Body of pancreas (tissue), 4 donors: Measurements from ENCODE around the gene SPR. TPM values are rescaled to one million over a fixed set of nuclear protein-coding genes. Genes with fewer than 3 reads are reported as not detected.

Experiments used
- ATAC-seq: fragments of 150-250 bp; one replicate; pipeline ENCODE4 v1.9.1; 2016
- DNase-seq, 4 donors: peaks; one replicate each; pipeline ENCODE4 v3.0.0-alpha.2; 2019
- H3K27ac ChIP-seq, 4 donors: fragments of 200-600 bp; sonication (generic); 1 replicate in 3 of 4; 2 replicates in 1 of 4; pipeline versions ENCODE4 v1.5.1 to v1.6.1; 2016 to 2019; ENCODE audit warnings: mild to moderate bottlenecking in 1 of 4, mixed read lengths in 1 of 4, moderate library complexity in 1 of 4
- H3K27me3 ChIP-seq, 2 donors: fragments of 200-600 bp; sonication (generic); one replicate each; pipeline ENCODE4 v1.6.0; 2016; ENCODE audit warnings: mild to moderate bottlenecking in 1 of 2
- H3K36me3 ChIP-seq, 2 donors: fragments of 200-600 bp; sonication (generic); replicated peaks in 1 of 2; 2 replicates each; pipeline ENCODE4 v1.5.1; 2016; ENCODE audit warnings: low read depth in 2 of 2; ENCODE audit not compliant: insufficient read depth in 1 of 2
- H3K4me1 ChIP-seq: fragments of 200-600 bp; sonication (generic); one replicate; pipeline ENCODE4 v1.6.0; 2016
- H3K4me3 ChIP-seq, 2 donors: fragments of 200-600 bp; sonication (generic); 1 replicate in 1 of 2; 2 replicates in 1 of 2; pipeline ENCODE4 v1.5.1; 2016 to 2019
- H3K9me3 ChIP-seq, 3 donors: fragments of 200-600 bp; sonication (generic); 1 replicate in 2 of 3; 2 replicates in 1 of 3; pipeline ENCODE4 v1.5.1; 2016
- CTCF ChIP-seq, 7 experiments: fragments of 450-650 bp in 4 of 7; fragments of 200-600 bp in 3 of 7; sonication (generic) in 3 of 7; IDR thresholded peaks; one replicate each; pipeline ENCODE4 v1.5.1; 2016 to 2019; ENCODE audit warnings: antibody characterized with exemption in 7 of 7
- POLR2A ChIP-seq, 3 donors: fragments of 450-650 bp; IDR thresholded peaks; one replicate each; pipeline ENCODE4 v1.6.1; 2016; ENCODE audit warnings: antibody characterized with exemption in 3 of 3, mild to moderate bottlenecking in 2 of 3
- WGBS, 2 donors: methylation state at CpG; one replicate each; pipeline ENCODE4 v1.1.5; 2017; 5-methylcytosine and 5-hydroxymethylcytosine counted together
- intact Hi-C: fragments of 100-400 bp; cut with DNase I; formaldehyde crosslinking; loops from one replicate; pipeline ENCODE4 v1.15.1; 2023
- total RNA-seq, 2 donors: library from RNA; depleted of rRNA; stranded (reverse); fragments of >200 nt; gene quantifications; one replicate each; pipeline ENCODE4 v1.1.0, GENCODE V29; 2016

Gene SPR
- total RNA-seq, 2 donors from 2014 or later, result 62.6 to 84.6 TPM

GRCh38 chr2:72938455-72938854 lies 51.2 kb downstream of the SPR start:
- TF ChIP-seq CTCF (IDR thresholded peaks at IDR 0.05) (no peak), POLR2A (IDR thresholded peaks at IDR 0.05) (no peak)
- Histone ChIP-seq H3K27me3 (no peaks in the 10 kb centered on the region), H3K4me3 (no peak overlapping the region), H3K4me1 (no peaks in the 10 kb centered on the region), H3K9me3 (no peaks in the 10 kb centered on the region), H3K36me3 (no peaks in the 10 kb centered on the region), H3K27ac (no peak overlapping the region)
- intact Hi-C loops, result no loop called here
- WGBS, 2 donors, result 46 to 49% methylated on average over 5 of the region's 5 CpGs
- DNase-seq (no peak), ATAC-seq (no peak)

GRCh38 chr2:72940361-72940760 lies 53.2 kb downstream of the SPR start:
- ATAC-seq (no peak), DNase-seq (no peak)
- H3K4me3 ChIP-seq, result no peak overlapping the region
- H3K27me3 ChIP-seq, result no peaks in the 10 kb centered on the region
- H3K36me3 ChIP-seq, result no peaks in the 10 kb centered on the region
- no peaks in the 10 kb centered on the region for H3K4me1 ChIP-seq
- intact Hi-C loops, result no loop called here
- TF ChIP-seq CTCF (IDR thresholded peaks at IDR 0.05) (no peak), POLR2A (IDR thresholded peaks at IDR 0.05) (no peak)
- H3K9me3 ChIP-seq, result no peaks in the 10 kb centered on the region
- no peak overlapping the region for H3K27ac ChIP-seq
- WGBS, 2 donors, result 77 to 86% methylated on average over 6 of the region's 6 CpGs

GRCh38 chr2:72940786-72941185 lies 53.6 kb downstream of the SPR start:
- H3K4me3 ChIP-seq, result no peak overlapping the region
- H3K27me3 ChIP-seq, result no peaks in the 10 kb centered on the region
- no peaks in the 10 kb centered on the region for H3K4me1 ChIP-seq
- DNase-seq (no peak), ATAC-seq (no peak)
- H3K9me3 ChIP-seq, result no peaks in the 10 kb centered on the region
- no peak overlapping the region for H3K27ac ChIP-seq
- intact Hi-C loops, result no loop called here
- H3K36me3 ChIP-seq, result no peaks in the 10 kb centered on the region
- 75 to 87% methylated on average over 6 of the region's 6 CpGs for WGBS, 2 donors
- TF ChIP-seq POLR2A (IDR thresholded peaks at IDR 0.05), result no peak
- TF ChIP-seq CTCF (IDR thresholded peaks at IDR 0.05), result no peak

Other genes with a start within 250 kb of the SPR start
- gene EXOC6B, start 61.4 kb upstream of the SPR start, total RNA-seq, result 10 to 100 TPM; 11.7 to 12.9 TPM
- gene EMX1, start 30.1 kb downstream of the SPR start, total RNA-seq, result under 1 TPM; 0.26 to 0.33 TPM
- 1 to 10 TPM; 4.3 to 5.4 TPM for gene SFXN5, start 184.3 kb downstream of the SPR start, total RNA-seq
- gene RAB11FIP5, start 225.5 kb downstream of the SPR start, total RNA-seq, result 10 to 100 TPM; 19.2 to 39.6 TPM